Stomach (tissue), 9 donors: ENCODE data around the gene NME7. TPM values are rescaled to one million over a fixed set of nuclear protein-coding genes. Genes with fewer than 3 reads are reported as not detected.

Experiments
- DNase-seq, 2 donors: peaks; one replicate each; pipeline versions ENCODE4 v3.0.0 to v3.0.0-alpha.2; 2013 to 2019
- H3K27ac ChIP-seq, 5 donors: fragments of 200-600 bp in 4 of 5; sonication (generic) in 4 of 5; one replicate each; pipeline ENCODE4 v1.5.1; 2013 to 2019; ENCODE audit warnings: mild to moderate bottlenecking in 1 of 5, moderate library complexity in 1 of 5
- H3K27me3 ChIP-seq, 3 donors: fragments of 200-600 bp; sonication (generic); one replicate each; pipeline ENCODE4 v1.5.1; 2017 to 2019; ENCODE audit warnings: mixed run types in 1 of 3
- H3K36me3 ChIP-seq, 4 donors: fragments of 200-600 bp; sonication (generic); 1 replicate in 3 of 4; 2 replicates in 1 of 4; pipeline ENCODE4 v1.5.1; 2016 to 2019
- H3K4me1 ChIP-seq, 4 donors: fragments of 200-600 bp; sonication (generic); one replicate each; pipeline ENCODE4 v1.5.1; 2016 to 2019
- H3K4me3 ChIP-seq, 4 donors: fragments of 200-600 bp; sonication (generic) in 3 of 4; one replicate each; pipeline ENCODE4 v1.5.1; 2016 to 2019; ENCODE audit warnings: mild to moderate bottlenecking in 1 of 4
- H3K9me3 ChIP-seq, 4 donors: fragments of 200-600 bp; sonication (generic); one replicate each; pipeline ENCODE4 v1.5.1; 2016 to 2019
- CTCF ChIP-seq, 7 experiments: fragments of 450-650 bp in 4 of 7; fragments of 200-600 bp in 3 of 7; sonication (generic) in 3 of 7; IDR thresholded peaks; one replicate each; pipeline ENCODE4 v1.5.1; 2016 to 2019; ENCODE audit warnings: antibody characterized with exemption in 7 of 7, control low read depth in 2 of 7, mild to moderate bottlenecking in 1 of 7
- EP300 ChIP-seq: sonication (generic); formaldehyde crosslinking; IDR thresholded peaks from one replicate; pipeline ENCODE4 v1.6.1; 2017; ENCODE audit warnings: antibody characterized with exemption
- POLR2A ChIP-seq, 4 donors: fragments of 450-650 bp; IDR thresholded peaks; one replicate each; pipeline ENCODE4 v1.6.1; 2016; ENCODE audit warnings: antibody characterized with exemption in 4 of 4, control low read depth in 2 of 4, mild to moderate bottlenecking in 1 of 4, moderate library complexity in 1 of 4
- POLR2AphosphoS5 ChIP-seq, 3 donors: sonication (generic); formaldehyde crosslinking; IDR thresholded peaks; one replicate each; pipeline ENCODE4 v1.6.1; 2016; ENCODE audit warnings: antibody characterized with exemption in 3 of 3
- WGBS, 5 donors: extraction: QIAGEN DNeasy Blood & Tissue Kit in 3 of 5; methylation state at CpG; one replicate each; pipeline versions ENCODE4 v1.1.5 to v1.1.7; 2013 to 2018; 5-methylcytosine and 5-hydroxymethylcytosine counted together
- intact Hi-C: fragments of 100-400 bp; cut with DNase I; formaldehyde crosslinking; loops from one replicate; pipeline ENCODE4 v1.15.1; 2023; ENCODE audit warnings: low total_unique reads
- polyA plus RNA-seq, 3 donors: library from polyadenylated mRNA; stranded (reverse); fragments of 200-250 nt; gene quantifications; one replicate each; pipeline ENCODE4 v1.2.3, GENCODE V29; 2013
- total RNA-seq, 5 donors: library from RNA; depleted of rRNA; stranded (reverse); fragments of >200 nt; gene quantifications; one replicate each; pipeline versions ENCODE4 v1.1.0 to v1.2.3, GENCODE V29; 2014 to 2016
- donor health status: healthy with polysubstance abuse.
- donor health status: Bipolar disorder and iron deficiency.
- donor health status: healthy.

Gene NME7
- total and polyA plus RNA-seq, 8 donors, result 7.6 to 44.3 (median 8.2) TPM; not detected in 1

- no peak overlapping the region for H3K27ac ChIP-seq
- TF ChIP-seq CTCF (IDR thresholded peaks at IDR 0.05), result no peak
- no peaks in the 10 kb centered on the region for H3K9me3 ChIP-seq
- H3K4me1 ChIP-seq, result peaks cover 0 to 16% (median 7%) of the 10 kb centered on the region in 4 donors
- no peak overlapping the region for H3K4me3 ChIP-seq
- H3K27me3 ChIP-seq, result no peaks in the 10 kb centered on the region
- intact Hi-C loops, result no loop called here
- H3K36me3 ChIP-seq, result peaks cover 0 to 4% (median 0%) of the 10 kb centered on the region in 4 donors
- 40 to 81% (median 57%) methylated on average over 3 of the region's 3 CpGs for WGBS, 5 donors
- peak in 1 of 2 donors; percentile 26 for DNase-seq
Observed at GRCh38 chr1:169156580-169156979, 211.0 kb downstream of the NME7 start.

GRCh38 chr1:169155675-169156074, 211.9 kb downstream of the NME7 start:
- Histone ChIP-seq H3K4me1 (peaks cover 0 to 7% (median under 1%) of the 10 kb centered on the region in 4 donors), H3K27me3 (no peaks in the 10 kb centered on the region), H3K36me3 (peaks cover 0 to 4% (median 0%) of the 10 kb centered on the region in 4 donors), H3K27ac (no peak overlapping the region), H3K4me3 (no peak overlapping the region), H3K9me3 (no peaks in the 10 kb centered on the region)
- DNase-seq, result no peak
- TF ChIP-seq EP300 (no peak), POLR2A (IDR thresholded peaks at IDR 0.05) (no peak)
- 0 to 100% (median 97%) methylated on average over 1 of the region's 1 CpG for WGBS, 5 donors
- intact Hi-C loops, result no loop called here

GRCh38 chr1:169151338-169151837, 216.2 kb downstream of the NME7 start:
- DNase-seq, result no peak
- TF ChIP-seq EP300 (no peak), POLR2AphosphoS5 (IDR thresholded peaks at IDR 0.05) (no peak), POLR2A (IDR thresholded peaks at IDR 0.05) (no peak), CTCF (IDR thresholded peaks at IDR 0.05) (no peak)

GRCh38 chr1:169150641-169151337, 216.8 kb downstream of the NME7 start:
- Histone ChIP-seq H3K4me3 (no peak overlapping the region), H3K27me3 (no peaks in the 10 kb centered on the region), H3K4me1 (peaks cover 0 to 18% (median 9%) of the 10 kb centered on the region in 4 donors), H3K27ac (no peak overlapping the region), H3K36me3 (peaks cover 0 to 4% (median 0%) of the 10 kb centered on the region in 4 donors), H3K9me3 (no peaks in the 10 kb centered on the region)
- WGBS, 5 donors, result 48 to 84% (median 74%) methylated on average over 4 of the region's 4 CpGs
- DNase-seq, result no peak
- TF ChIP-seq CTCF (IDR thresholded peaks at IDR 0.05) (no peak), POLR2AphosphoS5 (IDR thresholded peaks at IDR 0.05) (no peak), POLR2A (IDR thresholded peaks at IDR 0.05) (no peak)
- intact Hi-C loops, result no loop called here

More at GRCh38 chr1:169151338-169151837, 216.2 kb downstream of the NME7 start:
- intact Hi-C loops, result no loop called here
- peaks cover 0 to 4% (median 0%) of the 10 kb centered on the region in 4 donors for H3K36me3 ChIP-seq
- WGBS, 5 donors, result 92 to 98% (median 96%) methylated on average over 4 to 5 of the region's 5 CpGs
- H3K4me3 ChIP-seq, result no peak overlapping the region
- no peaks in the 10 kb centered on the region for H3K27me3 ChIP-seq
- H3K9me3 ChIP-seq, result no peaks in the 10 kb centered on the region
- no peak overlapping the region for H3K27ac ChIP-seq
- H3K4me1 ChIP-seq, result peaks cover 0 to 13% (median 4%) of the 10 kb centered on the region in 4 donors
